HG03139 (cell line): ENCODE results near the gene CAMK1G.

Experiments
- ATAC-seq: cut with Tn5 transposase; IDR thresholded peaks from one replicate; pipeline ENCODE4 v1.9.1; 2021; ENCODE audit not compliant: unreplicated experiment

Gene CAMK1G

DNA sequence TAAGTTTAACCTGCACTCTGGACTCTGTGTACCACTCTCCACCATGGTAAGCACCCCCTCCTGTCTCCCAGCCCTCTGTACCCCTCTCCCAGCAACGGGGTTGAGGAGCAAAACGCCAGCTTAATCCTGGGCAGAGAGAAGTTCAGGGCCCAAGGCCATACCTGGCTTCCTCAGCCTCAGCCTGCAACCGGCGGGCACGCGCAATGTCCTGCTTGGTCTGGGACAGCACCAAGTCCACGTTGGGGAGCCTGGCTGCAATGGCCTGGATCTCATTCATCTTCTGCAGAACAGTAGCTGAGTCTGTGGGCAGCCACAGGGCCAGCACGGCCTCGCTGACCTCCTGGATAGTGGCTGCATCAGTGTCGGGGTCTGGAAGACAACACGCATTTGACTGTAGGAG, 34.8 kb downstream of the CAMK1G start:
- no peak for ATAC-seq

DNA sequence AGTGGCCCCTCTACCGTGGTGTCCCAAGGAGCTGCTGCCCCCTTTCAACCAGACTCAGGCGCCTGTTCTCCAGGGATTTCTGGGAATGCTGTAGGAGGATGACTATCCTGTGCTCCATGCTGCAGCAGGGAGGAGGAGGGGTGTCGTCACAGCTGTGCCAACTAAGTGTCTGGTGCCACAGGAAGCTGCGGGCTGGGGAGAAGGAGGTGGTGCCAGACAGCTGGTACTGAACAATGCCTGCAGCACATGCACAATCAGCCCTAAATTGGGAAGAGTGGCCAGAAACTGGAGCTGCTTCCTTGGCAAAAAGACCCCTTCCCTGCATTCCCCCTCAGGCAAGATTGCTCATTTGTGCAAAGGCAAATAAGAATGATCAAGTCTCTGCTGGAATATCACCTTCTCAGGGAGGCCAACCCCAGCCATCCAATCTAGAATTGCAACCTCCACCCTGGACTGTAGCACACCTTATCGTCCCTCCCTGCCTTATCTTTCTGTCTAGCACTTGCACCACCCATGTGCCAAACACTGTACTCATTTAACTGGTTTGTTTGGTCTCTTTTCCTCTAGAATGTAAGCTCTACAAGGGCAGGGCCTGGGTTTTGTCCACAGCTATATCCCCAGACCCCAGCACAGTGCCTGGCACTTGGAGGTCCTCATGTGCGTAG, 35.4 kb downstream of the CAMK1G start:
- no peak for ATAC-seq

DNA sequence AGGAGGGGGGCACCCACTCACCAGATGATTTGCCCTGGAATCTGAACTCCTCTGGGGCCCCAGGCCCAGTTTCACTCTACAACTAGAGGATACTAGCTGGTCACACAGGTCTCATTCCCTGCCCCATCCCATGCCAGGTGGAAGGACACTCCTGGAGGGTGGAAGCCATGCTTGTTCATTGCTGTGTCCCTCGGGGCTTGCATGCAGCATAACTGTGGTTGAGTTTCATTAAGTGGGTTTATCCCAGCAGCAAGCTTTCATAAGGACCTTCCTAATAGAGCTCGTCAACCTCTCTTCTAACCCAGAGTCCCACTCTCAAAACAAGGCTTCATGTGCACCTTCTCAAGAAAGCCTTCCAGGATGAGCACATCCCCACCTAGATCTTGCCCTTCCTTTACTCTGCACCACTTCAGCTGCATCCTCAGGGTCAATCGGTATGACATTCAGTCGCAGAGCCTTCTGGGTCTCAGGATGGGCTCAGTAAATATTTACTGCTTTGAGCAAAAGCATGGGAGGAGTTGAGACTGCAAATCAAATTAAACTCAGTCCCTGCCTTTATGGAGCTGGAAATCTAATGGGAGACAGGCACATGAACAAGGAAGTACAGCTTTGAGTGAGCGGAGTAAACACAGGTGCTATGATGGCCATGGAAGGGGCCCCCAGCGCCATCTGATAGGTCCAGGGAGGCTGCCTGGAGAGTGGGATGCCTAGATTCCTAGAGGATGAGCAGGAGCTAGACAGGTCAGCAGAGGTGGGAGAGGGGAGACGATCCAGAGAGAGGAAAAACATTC, 36.4 kb downstream of the CAMK1G start:
- no peak for ATAC-seq

DNA sequence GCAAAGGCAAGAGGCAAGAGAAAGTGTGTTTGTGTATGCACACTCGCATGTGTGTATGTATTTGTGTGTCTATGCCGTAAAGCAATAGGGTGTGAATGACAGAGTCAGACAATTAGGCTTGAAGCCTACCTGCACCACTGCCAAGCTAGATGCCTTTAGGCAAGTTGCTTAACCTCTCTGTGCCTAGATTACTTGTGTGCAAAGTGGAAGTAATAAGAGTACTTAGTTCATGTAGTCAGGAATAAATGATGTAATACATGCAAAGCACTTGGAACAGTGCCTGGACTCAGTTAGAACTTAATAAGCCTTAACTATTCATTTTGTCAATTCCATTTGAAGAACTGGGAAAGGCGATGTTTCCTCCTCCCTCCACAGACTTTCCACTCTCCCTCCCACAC, 37.0 kb downstream of the CAMK1G start:
- ATAC-seq, result no peak

DNA sequence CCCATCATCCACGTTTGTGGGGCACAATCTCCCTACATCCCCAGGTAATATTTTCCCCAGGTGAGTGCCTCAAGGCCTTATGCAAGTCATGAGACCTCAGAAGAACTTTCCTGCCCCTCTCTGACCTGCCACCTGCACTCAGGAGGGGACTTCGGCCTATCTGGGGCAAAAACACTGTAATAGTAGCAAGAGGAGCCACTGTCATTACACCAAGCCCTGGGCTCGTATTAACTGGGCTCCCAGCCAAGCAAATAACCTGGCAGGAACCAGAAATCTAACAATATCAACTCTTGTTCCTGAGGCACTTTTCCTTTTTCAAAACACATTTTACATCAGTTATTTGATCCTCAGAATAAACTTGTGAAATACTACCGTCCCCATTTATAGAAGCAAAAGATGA, 37.8 kb downstream of the CAMK1G start:
- ATAC-seq, result no peak

DNA sequence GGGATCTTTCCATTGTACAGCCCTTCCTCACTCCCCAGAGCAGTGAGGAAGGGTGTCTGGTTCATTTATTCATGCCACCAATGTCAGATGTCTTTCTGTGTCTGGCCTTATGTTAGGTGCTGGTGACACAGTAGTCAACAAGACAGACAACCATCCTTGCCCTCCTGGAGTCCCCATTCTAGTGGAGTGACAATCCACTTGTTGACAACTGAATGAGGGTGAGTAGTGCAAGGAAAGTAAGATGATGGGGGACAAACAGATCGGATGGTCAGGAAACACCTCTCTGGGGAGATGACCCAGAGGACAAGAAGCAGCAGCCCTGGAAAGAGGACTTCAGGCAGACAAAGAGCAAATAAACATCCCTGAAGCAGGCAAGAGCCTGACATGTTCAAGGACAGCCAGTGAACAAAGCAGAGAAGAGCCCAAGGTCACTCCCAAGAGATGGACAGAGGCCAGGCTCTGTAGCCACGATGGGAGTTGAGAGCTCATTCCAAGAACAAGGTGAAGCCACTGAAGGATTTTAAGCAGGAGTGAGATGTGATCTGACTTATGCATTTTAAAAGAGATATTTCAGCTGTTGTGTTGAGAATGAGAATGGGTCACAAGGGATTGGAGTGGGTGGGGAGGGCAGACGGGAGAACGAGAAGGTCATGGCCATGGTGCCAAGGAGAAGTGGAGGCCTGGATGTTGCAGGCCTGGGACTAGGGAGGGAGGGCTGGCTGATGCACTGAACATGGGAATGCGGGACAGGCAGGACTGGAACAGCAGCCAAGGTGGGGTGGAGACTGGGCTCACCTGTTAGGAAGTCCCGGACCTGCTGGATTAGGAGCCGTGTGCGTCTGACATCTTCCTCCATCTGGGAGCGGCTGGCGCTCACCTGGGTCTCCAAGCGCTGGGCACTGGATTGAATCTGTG, 38.5 kb downstream of the CAMK1G start:
- ATAC-seq, result no peak

DNA sequence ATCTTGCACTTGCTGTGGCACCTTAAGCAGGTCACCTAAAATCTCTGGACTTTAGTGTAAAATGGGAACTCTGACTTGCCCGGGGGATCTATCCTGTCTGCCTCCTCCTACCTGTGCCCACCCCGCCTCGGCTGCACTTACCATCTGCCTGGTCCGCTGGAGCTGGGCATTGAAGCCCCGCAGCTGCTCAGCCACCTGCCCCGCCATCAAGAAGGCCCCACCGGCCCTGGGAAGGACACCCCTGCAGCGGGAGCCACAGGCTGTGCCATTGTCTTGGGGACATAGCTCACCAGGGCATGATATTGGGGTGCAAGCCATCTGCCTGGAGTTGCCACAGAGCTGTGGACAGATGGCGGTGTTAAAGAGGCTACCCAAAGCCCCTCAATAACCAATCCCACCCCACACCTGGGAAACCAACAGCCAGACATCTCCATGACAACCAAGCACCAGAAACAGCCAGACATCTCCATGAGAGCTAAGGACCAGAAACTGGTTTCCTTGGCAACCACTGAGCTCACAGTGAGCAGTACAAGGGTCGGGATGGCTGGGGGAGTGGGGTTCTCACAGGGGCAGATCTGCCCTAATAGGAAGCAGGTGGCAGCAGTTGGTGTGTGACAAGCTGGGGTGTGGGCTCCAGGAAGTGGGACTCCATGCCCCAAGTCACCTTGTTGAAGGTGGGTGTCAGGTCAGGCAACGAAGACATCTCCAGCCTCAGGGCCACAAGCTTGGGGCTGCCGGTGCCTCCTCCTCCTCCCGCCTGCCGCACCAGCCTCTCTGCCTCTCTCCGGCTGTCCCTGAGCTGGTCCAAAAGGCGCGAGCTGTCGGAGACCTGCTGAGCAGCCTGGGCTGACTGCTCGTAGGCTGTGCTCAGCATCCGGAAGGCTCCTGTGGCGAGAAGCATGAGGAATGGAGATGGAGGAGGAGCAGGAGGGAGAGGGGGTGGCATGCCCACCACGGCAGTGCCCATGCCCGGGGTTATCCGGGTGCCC, 39.6 kb downstream of the CAMK1G start:
- ATAC-seq, result no peak

DNA sequence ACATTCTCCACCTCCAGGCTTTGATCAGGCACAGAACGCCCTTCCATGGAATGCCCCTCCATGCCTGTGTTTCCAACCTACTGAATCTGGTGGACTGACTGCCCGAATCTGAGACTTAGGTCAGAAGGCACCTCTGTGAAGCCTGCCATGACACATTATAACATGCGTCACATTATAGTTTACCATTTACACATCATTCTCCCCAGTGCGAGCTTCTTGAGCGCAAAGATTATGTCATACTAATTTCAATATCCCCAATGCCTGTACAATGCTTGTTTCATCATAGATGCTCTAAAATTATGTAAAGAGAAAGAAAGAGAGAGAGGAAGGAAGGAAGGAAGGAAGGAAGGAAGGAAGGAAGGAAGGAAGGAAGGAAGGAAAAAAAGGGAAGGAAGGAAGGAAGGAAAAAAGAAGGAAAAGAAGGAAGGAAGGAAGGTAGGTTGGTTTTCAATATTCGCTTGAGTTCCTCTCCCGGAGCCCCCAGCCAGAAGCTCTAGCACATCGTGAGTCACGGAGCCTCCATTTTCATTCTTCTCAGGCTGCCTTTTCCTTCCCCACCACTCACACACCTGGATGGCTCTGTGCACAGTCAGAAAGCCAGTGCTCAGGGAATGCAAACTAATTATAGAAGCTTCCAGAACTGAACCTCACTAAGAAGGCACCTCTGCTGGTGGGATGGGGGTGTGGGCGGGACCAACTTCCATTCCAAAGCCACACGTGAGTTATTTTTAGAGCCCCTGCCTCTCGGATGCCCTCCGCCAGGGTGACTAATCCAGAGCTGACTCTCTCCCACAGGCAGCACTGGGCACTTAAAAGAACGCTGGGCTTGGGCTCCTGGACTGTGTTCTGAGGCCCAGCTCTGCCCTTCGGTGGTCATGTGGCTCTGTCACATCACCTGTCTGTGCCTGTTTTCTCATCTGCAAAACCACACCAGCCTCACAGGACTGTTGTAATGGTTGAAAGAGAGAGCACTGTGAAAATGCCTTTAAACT, 41.3 kb downstream of the CAMK1G start:
- no peak for ATAC-seq

DNA sequence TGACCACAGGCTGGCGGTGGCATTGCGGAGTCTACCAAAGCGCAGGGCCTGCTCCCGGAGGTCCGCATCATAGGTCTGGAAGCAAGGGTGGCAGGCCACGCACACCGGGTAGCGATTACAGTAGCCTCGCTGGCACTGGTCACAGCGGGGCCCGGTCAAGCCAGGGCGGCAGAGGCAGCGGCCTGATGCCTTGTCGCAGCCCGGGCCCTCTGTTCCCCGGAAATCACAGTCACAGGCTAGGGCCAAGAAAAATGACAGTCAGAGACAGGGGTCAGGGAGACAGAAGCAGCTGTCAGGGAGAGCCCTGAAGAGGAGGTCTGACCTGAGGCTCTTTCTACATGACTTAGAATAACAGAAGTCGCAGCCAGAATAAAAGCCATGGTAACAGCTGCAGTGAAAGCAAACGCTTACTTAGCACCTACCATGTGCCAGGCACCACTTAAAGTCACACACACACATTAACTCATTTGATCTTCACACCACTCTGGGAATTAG, 42.3 kb downstream of the CAMK1G start:
- no peak for ATAC-seq

DNA sequence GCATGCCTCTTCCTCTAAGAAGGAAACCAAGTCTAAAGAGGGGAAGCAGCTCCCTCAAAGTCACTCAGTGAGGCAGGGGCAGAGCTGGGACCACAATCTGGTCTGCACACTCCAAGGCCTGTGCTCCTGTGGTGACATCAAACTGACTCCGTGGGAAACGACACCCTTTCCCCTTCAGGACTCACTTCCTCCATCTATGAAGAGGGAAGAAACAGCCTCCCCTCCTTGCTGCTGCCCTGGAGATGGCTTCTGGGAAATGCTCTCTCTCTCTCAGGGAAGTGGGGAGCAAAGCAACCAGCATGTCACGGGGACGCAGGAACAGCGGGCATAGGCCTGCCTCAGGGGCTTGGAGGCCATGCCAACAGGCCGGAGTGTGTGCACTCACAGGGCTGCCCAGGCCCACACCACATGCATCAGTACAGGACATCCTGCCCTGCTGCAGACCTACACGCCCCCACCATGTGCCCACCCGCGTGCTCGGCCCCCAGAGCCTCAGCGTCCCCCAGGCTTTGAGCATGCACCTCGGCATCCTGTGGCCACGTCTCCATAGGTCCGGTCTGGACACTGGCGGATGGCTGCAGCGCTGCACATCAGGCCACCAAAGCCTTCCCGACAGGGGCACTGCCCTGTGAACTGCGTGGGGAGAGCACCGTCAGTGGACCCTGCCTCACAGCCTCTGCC, 43.0 kb downstream of the CAMK1G start:
- ATAC-seq, result no peak

DNA sequence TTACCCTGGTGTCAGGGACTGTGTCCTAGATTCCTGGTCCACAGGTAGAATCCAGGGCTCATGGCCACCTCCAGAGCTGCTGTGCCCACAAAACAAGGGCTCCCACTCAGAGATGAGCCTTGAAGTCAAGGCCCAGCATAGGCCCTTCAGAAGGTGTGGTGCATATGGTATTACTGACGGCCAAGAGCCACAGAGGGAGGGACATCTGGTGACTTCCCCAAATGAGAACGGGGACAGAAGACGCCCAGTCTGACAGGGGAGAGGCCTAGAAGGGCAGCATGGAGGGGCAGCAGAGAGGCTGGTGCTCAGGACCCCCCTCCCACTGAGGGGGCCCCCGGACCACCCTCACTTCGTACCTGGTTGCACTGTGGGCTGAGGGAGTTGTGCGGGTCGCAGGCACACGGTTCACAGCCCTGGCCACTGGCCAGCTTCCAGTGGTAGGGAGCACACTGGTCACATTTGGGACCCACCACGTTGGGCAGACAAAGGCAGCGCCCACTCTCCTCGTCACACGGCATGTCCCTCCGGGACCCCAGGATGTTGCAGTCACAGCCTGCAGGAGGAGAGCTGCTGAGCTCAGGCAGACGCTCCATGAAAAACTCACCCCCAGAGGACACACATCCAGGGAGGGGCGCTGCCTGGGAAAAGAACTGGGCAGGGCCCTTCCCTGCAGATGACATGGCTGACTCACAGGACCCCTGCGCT, 43.7 kb downstream of the CAMK1G start:
- ATAC-seq, result no peak

DNA sequence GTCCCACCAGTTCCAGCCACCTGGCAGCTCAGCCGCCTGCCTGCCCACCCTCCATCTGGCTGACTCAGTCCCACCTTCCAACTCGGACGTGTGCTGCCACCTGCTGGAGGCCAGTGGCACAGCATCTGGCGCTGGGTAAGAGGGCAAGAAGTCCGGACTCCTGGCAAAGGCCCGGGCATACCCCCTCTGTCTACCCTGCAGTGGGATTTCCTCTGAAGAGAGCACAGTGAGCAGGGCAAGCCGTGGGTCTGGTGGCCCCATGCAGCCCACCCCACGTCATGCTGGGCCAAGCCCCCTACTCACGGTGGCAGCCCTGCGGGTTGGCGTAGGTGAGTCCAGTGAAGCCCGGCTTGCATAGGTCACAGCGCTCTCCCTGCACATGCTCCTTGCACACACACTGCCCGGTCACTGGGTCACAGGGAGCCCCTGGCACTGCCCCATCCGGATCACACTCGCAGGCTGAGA, 44.2 kb downstream of the CAMK1G start:
- ATAC-seq, result peak; percentile 84

DNA sequence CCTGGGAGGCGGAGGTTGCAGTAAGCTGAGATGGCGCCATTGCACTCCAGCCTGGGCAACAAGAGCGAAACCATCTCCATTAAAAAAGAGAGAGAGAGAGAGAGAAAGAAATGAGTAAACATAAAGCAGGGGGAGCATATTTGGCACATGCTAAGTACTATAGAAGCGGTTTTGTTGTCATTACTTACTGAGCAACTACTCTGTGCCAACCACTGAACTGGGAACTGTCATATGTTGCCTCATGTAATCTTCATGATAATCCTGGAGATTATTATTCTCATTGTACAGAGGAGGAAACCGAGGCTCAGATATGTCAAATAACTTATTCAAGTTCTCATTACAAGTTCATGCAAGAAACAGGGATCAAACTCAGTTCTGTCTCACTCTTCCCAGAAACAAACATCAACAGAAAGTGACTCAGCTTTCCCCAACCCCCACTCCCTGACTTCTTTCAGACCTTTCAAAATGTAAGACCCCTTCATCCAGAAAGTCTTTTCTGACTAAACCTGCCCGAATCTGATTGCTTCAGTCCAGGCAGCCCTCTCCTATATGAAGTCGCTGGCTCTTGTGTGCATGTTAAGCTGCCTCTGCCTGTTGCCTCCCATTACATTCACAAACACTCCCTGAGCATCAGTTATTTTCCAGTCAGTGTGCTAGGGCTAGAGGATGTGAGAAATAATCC, 45.2 kb downstream of the CAMK1G start:
- ATAC-seq, result no peak

DNA sequence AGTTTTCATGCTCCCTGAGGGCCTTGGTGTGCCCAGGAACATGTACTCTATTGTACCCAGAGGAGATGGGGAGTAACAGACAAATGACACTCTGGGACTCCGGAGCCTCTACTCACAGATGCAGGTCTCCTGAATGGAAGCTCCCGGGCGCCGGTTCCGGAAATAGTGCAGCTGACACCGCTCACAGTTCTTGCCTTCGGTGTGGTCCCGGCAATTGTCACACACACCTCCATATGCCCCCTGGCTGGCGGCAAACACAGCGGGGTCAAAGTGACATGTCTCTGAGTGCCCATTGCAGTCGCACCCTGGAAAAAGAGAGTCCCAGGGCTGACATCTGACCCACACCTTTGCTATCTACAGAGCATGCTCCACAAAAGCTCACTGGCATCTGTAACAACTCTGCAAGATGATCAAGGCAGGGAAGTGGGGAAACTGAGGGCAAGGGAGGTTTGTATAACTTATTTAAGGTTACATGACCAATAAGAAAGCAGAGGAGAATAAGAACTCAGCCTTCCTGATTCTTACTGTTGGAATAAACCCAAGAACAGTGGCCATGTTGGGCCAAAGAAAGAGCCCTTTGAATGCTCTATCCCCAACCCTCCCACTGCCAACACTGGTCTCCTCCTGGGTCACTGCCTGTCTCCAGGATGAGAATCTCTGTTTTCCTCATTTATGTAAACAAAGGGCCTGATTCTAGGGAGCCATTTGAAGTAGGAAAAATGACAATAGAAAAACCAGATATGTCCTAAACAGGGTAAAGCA, 46.3 kb downstream of the CAMK1G start:
- no peak for ATAC-seq

DNA sequence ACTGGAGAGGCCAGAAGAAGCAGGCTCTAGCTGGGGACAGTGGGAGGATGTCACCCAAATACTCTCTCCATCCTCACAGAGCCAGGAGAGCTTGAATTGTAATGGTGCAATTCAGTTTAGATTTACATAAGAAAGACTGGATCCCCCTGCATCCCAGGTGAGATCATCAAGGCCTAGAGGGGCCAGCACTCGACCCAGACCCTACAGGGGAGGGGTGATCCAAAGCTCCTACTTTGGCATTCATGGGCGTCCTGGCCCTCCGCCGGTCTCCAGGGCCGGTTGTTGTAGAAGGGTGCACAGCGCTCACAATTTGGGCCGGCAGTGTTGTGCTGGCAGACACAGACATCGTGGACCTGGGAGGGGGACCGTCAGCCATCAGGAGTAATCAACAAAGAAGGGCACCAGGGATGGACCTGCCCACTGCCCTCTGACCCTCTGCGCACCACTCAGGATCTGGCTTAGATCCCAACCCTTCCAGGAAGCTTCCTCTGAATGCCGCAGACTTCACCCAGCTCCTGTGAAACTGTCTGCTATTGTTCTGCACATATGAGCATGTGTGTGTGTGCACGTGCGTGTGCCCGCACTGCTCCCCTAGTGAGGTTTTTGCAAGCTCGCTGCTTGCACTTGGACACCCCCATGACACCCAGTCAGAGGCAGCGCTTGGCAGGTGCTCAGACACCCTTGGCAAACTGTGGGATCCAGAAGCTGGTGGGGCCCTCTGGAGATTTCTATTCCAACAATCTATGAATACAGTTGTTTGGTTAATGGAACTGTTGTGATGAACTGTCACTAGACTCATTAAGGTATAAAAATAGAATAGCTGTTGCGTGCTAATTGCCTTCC, 47.1 kb downstream of the CAMK1G start:
- no peak for ATAC-seq
